Pericardium fibroblast (primary cell): ENCODE results near the gene MORC3. TPM values are rescaled to one million over a fixed set of nuclear protein-coding genes. Genes with fewer than 3 reads are reported as not detected.

Experiments used
- total RNA-seq: library from RNA; depleted of rRNA; stranded (reverse); fragments of >200 nt; gene quantifications from 2 replicates; pipeline ENCODE4 v1.2.3, GENCODE V29; 2015

Gene MORC3
- total RNA-seq = 12.0 and 12.7 TPM in 2 replicates

GRCh38 chr21:36319767-36320420 lies at the start of gene MORC3:
TSS of gene MORC3 (plus strand) at chr21:36320197. CDS start at chr21:36320265, 68 bp downstream.

GRCh38 chr21:36385233-36386030 lies 65.4 kb downstream of the MORC3 start, which contains the start of gene CHAF1B:
TSS of gene CHAF1B (plus strand) at chr21:36385392. CDS start at chr21:36386137, 745 bp downstream.

Other genes with a start within 250 kb of the MORC3 start
- 7.4 and 11.9 TPM in 2 replicates for gene CBR3, start 185.1 kb upstream of the MORC3 start, total RNA-seq
- gene DOP1B, start 163.4 kb upstream of the MORC3 start, total RNA-seq = 1.1 and 6.4 TPM in 2 replicates
- 1.5 and 2.2 TPM in 2 replicates for gene CHAF1B, start 65.2 kb downstream of the MORC3 start, total RNA-seq
- not detected in 2 replicates for gene CLDN14, start 159.9 kb downstream of the MORC3 start, total RNA-seq